Spleen (tissue), 11 donors: ENCODE data around the gene VANGL2. TPM values are rescaled to one million over a fixed set of nuclear protein-coding genes. Genes with fewer than 3 reads are reported as not detected.

Source experiments
- DNase-seq: peaks from one replicate; pipeline ENCODE4 v3.0.0-alpha.2; 2020
- H3K27ac ChIP-seq, 8 donors: fragments of 200-600 bp; sonication (generic) in 7 of 8; 1 replicate in 4 of 8; 2 replicates in 4 of 8; pipeline versions ENCODE4 v1.5.0 to v1.8.0; 2016 to 2021; ENCODE audit warnings: inconsistent platforms in 4 of 8, mild to moderate bottlenecking in 4 of 8, moderate library complexity in 1 of 8
- H3K27me3 ChIP-seq, 7 donors: fragments of 200-600 bp; sonication (generic) in 6 of 7; replicated peaks in 1 of 7; 1 replicate in 4 of 7; 2 replicates in 3 of 7; pipeline versions ENCODE4 v1.5.0 to v1.8.0; 2016 to 2021; ENCODE audit warnings: inconsistent platforms in 3 of 7, mild to moderate bottlenecking in 1 of 7
- H3K36me3 ChIP-seq, 6 donors: fragments of 200-600 bp; sonication (generic) in 5 of 6; 1 replicate in 4 of 6; 2 replicates in 2 of 6; pipeline versions ENCODE4 v1.5.0 to v1.8.0; 2016 to 2021; ENCODE audit warnings: inconsistent platforms in 2 of 6
- H3K4me1 ChIP-seq, 6 donors: fragments of 200-600 bp; sonication (generic) in 5 of 6; 1 replicate in 3 of 6; 2 replicates in 3 of 6; pipeline versions ENCODE4 v1.5.0 to v1.8.0; 2016 to 2021; ENCODE audit warnings: inconsistent platforms in 3 of 6
- H3K4me3 ChIP-seq, 8 donors: fragments of 200-600 bp; sonication (generic) in 7 of 8; 1 replicate in 4 of 8; 2 replicates in 4 of 8; pipeline versions ENCODE4 v1.5.0 to v1.8.0; 2016 to 2021; ENCODE audit warnings: inconsistent platforms in 4 of 8, mild to moderate bottlenecking in 4 of 8, moderate library complexity in 2 of 8
- H3K9me3 ChIP-seq, 8 donors: fragments of 200-600 bp; sonication (generic) in 7 of 8; 1 replicate in 4 of 8; 2 replicates in 4 of 8; pipeline versions ENCODE4 v1.5.0 to v1.8.0; 2016 to 2021; ENCODE audit warnings: inconsistent platforms in 4 of 8
- CTCF ChIP-seq, 11 experiments: fragments of 200-600 bp in 7 of 11; fragments of 450-650 bp in 4 of 11; sonication (generic) in 4 of 11; IDR thresholded peaks in 8 of 11; conservative IDR thresholded peaks in 3 of 11; 1 replicate in 7 of 11; 2 replicates in 4 of 11; pipeline versions ENCODE4 v1.4.0 to v1.8.0; 2016 to 2021; ENCODE audit warnings: antibody characterized with exemption in 11 of 11, inconsistent platforms in 4 of 11, mild to moderate bottlenecking in 1 of 11
- POLR2A ChIP-seq, 3 donors: fragments of 450-650 bp; IDR thresholded peaks; one replicate each; pipeline ENCODE4 v1.5.1; 2017; ENCODE audit warnings: antibody characterized with exemption in 3 of 3, mild to moderate bottlenecking in 1 of 3
- POLR2AphosphoS5 ChIP-seq, 3 donors: sonication (generic); formaldehyde crosslinking; IDR thresholded peaks; one replicate each; pipeline ENCODE4 v1.5.1; 2017; ENCODE audit warnings: antibody characterized with exemption in 3 of 3
- WGBS, 5 donors: extraction: QIAGEN DNeasy Blood & Tissue Kit in 3 of 5; methylation state at CpG; one replicate each; pipeline versions ENCODE4 v1.1.5 to v1.1.7; 2013 to 2018; 5-methylcytosine and 5-hydroxymethylcytosine counted together
- intact Hi-C: fragments of 100-400 bp; cut with DNase I; formaldehyde crosslinking; loops from one replicate; pipeline ENCODE4 v1.15.0; 2023; ENCODE audit warnings: low total_unique reads
- polyA plus RNA-seq, 3 donors: library from polyadenylated mRNA; stranded (reverse); fragments of 200-250 nt; gene quantifications; one replicate each; pipeline ENCODE4 v1.2.1, GENCODE V29; 2013
- total RNA-seq, 7 donors: library from RNA; depleted of rRNA in 3 of 7; stranded (reverse); fragments of >200 nt in 3 of 7; fragmentation: NEBNext Ultra II Directional in 4 of 7; extraction: Animal tissue kit (Norgen Biotek cat#: 25700) in 4 of 7; gene quantifications; one replicate each; pipeline versions ENCODE4 v1.1.0 to v1.2.1, GENCODE V29; 2016 to 2021
- donor health status: healthy with polysubstance abuse.
- donor health status: DM: no; HTN: no; CAD: no; lungs with moderate emphysema.
- donor health status: DM: no; HTN: no; CAD: no.
- donor health status: Bipolar disorder and iron deficiency.
- donor health status: healthy.
- donor health status: DM: no; HTN: no; CAD: no.
- donor health status: DM: yes; HTN: yes; CAD: no.

The VANGL2 gene
- total and polyA plus RNA-seq, 10 donors = 0.65 to 7.7 (median 2.0) TPM

- no peak for DNase-seq
- Histone ChIP-seq H3K4me1 (peaks cover 4 to 44% (median 20%) of the 10 kb centered on the region in 6 donors), H3K36me3 (no peaks in the 10 kb centered on the region), H3K4me3 (no peak overlapping the region), H3K9me3 (no peaks in the 10 kb centered on the region), H3K27me3 (no peaks in the 10 kb centered on the region), H3K27ac (no peak overlapping the region)
- WGBS, 5 donors = 66 to 83% (median 81%) methylated on average over 2 of the region's 2 CpGs
- no peak for TF ChIP-seq CTCF (IDR thresholded peaks at IDR 0.05 in 8 of 11, conservative IDR thresholded peaks at IDR 0.05 in 3 of 11)
- no peak for TF ChIP-seq POLR2AphosphoS5 (IDR thresholded peaks at IDR 0.05)
- TF ChIP-seq POLR2A (IDR thresholded peaks at IDR 0.05) = no peak
- intact Hi-C loops = no loop called here
These were observed 66.6 kb downstream of the VANGL2 start for GRCh38 chr1:160466961-160467360.

- no peaks in the 10 kb centered on the region for H3K27me3 ChIP-seq
- TF ChIP-seq CTCF (IDR thresholded peaks at IDR 0.05 in 8 of 11, conservative IDR thresholded peaks at IDR 0.05 in 3 of 11) (no peak), POLR2A (IDR thresholded peaks at IDR 0.05) (no peak), POLR2AphosphoS5 (IDR thresholded peaks at IDR 0.05) (no peak)
- no peak for DNase-seq
- no peaks in the 10 kb centered on the region for H3K36me3 ChIP-seq
- H3K4me1 ChIP-seq = peaks cover 4 to 44% (median 20%) of the 10 kb centered on the region in 6 donors
- intact Hi-C loops = no loop called here
- no peak overlapping the region for H3K27ac ChIP-seq
- no peak overlapping the region for H3K4me3 ChIP-seq
- no peaks in the 10 kb centered on the region for H3K9me3 ChIP-seq
These were observed 67.2 kb downstream of the VANGL2 start for GRCh38 chr1:160467576-160467975.

GRCh38 chr1:160471253-160471652 lies 70.9 kb downstream of the VANGL2 start:
- no peak for DNase-seq
- no peaks in the 10 kb centered on the region for H3K9me3 ChIP-seq
- peak overlapping the region in 1 of 8 donors; percentile 22 for H3K27ac ChIP-seq
- H3K4me3 ChIP-seq = no peak overlapping the region
- intact Hi-C loops = no loop called here
- no peak for TF ChIP-seq POLR2A (IDR thresholded peaks at IDR 0.05)
- no peak for TF ChIP-seq CTCF (IDR thresholded peaks at IDR 0.05 in 8 of 11, conservative IDR thresholded peaks at IDR 0.05 in 3 of 11)
- no peak for TF ChIP-seq POLR2AphosphoS5 (IDR thresholded peaks at IDR 0.05)
- H3K36me3 ChIP-seq = no peaks in the 10 kb centered on the region
- peaks cover 0 to 50% (median 9%) of the 10 kb centered on the region in 6 donors for H3K4me1 ChIP-seq
- WGBS, 5 donors = 86 to 98% (median 92%) methylated on average over 1 of the region's 1 CpG
- H3K27me3 ChIP-seq = no peaks in the 10 kb centered on the region

- H3K4me1 ChIP-seq = peaks cover 0 to 42% (median 7%) of the 10 kb centered on the region in 6 donors
- no peaks in the 10 kb centered on the region for H3K9me3 ChIP-seq
- H3K36me3 ChIP-seq = no peaks in the 10 kb centered on the region
- no peaks in the 10 kb centered on the region for H3K27me3 ChIP-seq
- H3K4me3 ChIP-seq = no peak overlapping the region
- H3K27ac ChIP-seq = no peak overlapping the region
- TF ChIP-seq CTCF (IDR thresholded peaks at IDR 0.05 in 8 of 11, conservative IDR thresholded peaks at IDR 0.05 in 3 of 11) = no peak
- TF ChIP-seq POLR2AphosphoS5 (IDR thresholded peaks at IDR 0.05) = no peak
- TF ChIP-seq POLR2A (IDR thresholded peaks at IDR 0.05) = no peak
- WGBS, 5 donors = 90 to 98% (median 91%) methylated on average over 3 of the region's 3 CpGs
- intact Hi-C loops = no loop called here
- no peak for DNase-seq
These were observed 71.7 kb downstream of the VANGL2 start for GRCh38 chr1:160472112-160472511.
